ENCODE measurements around the gene ATPAF1.
"Not testable (repeated sequence)": the region's sequence is repeated elsewhere in the genome, so short reads cannot be mapped to it uniquely, and the experiment has no call there.

Gene ATPAF1

GRCh38 chr1:46667782-46668760 lies at the start of gene ATPAF1:
ATPAF1 (minus strand) TSS chr1:46668364; CDS start chr1:46668322, 42 bp downstream.
- DNase-seq, result peak; percentile 83

- DNase-seq, result no peak
These were observed 49.5 kb upstream of the ATPAF1 start for GRCh38 chr1:46717654-46718053.

GRCh38 chr1:46714976-46715375 lies 46.8 kb upstream of the ATPAF1 start:
- DNase-seq, result no peak

DNA sequence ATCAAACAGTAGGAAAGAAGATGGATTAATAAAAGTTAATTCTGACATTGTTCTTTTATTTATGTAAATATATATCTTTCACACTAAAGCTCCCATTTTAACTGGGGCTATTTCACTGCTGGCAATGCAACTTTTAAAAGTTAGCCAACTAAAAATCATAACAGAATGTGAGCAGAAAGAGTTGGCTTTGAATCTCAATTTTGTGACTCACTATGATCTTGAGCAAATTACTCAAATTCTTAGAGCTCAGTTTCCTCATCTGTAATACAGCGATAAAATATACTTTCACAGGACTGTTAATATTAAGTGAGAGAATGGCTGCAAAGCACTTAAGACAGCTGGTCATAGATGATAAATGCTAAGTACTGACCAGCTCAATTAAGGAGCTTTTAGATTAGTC lies 40.0 kb upstream of the ATPAF1 start:
- no peak for DNase-seq

DNA sequence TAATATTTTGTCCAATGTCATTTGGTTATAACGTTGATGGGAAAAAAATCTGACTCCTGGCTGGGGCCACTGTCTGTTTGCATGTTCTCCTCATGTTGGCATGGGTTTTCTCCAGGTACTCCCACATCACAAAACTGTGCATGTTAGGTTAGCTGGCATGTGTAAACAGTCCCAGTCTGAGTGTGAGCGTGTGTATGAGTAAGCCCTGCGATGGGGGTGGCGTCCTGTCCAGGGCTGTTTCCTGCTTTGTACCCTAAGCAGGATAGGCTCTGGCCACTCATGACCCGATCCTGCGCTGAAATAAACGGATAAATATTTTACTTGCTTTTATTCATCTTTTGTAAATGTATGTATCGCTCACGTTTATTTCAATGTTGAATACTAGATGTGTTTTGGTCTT lies 37.2 kb upstream of the ATPAF1 start:
- no peak for DNase-seq

DNA sequence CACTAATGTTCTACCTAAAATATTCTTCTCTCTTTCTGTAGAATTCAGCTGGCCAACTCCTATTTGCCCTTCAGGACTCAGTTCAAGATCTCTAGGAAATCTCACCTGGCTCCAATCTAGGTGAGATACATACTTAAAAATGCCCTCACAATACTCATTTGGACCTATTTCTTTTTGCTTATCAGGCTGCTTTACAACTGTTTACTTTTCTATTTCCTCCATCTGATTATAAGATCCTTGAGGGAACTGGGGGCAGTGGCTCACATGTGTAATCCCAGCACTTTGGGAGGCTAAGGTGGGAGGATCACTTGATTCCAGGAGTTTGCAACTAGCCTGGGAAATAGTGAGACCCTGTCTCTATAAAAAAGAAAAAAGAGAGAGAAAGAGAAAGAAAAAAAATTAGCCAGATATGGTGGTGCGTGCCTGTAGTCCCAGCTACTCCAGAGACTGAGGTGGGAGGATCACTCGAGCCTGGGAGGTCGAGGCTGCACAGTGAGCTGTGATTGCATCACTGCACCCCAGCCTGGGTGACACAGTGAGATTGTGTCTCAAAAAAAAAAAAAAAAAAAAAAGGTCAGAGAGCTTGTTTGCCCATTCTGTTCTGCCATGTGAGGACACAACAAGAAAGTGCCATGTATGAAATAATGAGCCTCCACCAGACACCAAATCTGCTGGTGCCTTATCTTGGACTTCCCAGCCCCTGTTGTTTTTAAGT lies 35.9 kb upstream of the ATPAF1 start:
- DNase-seq, result no peak

- no peak for DNase-seq
These were observed 31.5 kb upstream of the ATPAF1 start for GRCh38 chr1:46699666-46700065.

DNA sequence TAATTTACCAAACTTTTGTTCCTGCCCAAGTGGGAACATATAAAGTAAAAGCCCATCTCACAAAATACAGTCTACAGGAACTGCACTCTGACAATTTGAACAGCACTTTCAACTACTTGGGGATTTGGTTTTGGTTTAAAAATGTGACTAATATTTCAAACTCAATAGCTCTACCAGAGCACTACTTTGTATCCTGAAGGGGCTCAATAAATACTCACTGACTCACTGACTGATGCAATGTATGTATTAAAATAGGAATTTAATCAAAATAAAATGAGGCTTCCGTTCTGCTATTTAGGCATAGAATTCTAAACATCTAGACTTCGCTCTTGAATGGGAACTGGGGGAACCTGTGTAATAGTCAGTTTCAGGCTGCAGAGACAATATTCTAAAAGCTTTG lies 28.9 kb upstream of the ATPAF1 start:
- DNase-seq, result no peak

DNA sequence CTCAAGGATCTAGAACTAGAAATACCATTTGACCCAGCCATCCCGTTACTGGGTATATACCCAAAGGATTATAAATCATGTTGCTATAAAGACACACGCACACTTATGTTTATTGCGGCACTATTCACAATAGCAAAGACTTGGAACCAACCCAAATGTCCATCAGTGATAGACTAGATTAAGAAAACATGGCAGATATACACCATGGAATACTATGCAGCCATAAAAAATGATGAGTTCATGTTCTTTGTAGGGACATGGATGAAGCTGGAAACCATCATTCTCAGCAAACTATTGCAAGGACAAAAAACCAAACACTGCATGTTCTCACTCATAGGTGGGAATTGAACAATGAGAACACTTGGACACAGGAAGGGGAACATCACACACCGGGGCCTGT lies 26.5 kb upstream of the ATPAF1 start:
- DNase-seq, result not testable (repeated sequence)

DNA sequence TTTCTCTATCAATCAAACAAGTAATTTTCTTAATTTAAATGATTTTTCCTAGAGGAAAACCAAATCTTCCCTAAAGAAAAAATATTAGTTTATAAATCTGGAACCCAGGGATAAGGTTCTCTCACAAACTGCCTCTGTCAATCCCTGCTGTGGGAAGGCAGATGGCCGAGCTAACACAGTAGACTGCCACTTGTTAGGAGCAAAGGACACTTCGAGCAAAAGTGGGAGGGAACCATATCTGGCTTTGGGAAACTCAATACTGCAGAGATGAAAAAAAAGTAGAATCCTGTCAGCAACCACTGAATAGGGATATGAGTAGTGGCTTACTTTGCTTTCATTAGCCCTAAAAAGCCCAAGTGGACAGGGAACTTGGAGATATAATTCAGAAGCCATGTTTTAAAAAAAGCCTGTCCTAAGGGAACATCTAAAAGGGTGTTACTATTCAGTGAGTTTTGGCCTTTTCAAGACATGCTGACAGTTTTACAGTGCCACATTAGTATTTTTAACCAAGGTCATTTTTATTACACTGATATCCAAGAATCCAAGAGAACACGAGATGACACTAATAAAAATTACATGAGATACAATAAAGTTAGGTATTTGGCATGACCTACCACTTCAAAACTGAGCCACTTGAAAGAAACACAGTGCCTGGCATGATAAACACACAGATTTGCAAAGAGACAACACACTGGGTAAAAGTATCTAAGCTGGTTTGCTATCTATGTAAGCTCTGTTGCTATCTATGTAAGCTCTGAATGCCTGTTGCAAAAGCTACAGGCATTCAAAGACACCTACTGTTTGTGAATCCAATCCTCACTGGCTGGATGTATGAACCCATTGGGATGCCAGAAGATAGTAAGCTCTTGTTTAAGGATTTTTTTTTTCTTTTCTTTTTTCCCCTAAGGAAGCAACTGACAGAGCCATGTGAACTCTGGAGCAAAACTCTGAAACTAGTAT lies 24.9 kb upstream of the ATPAF1 start:
- no peak for DNase-seq

DNA sequence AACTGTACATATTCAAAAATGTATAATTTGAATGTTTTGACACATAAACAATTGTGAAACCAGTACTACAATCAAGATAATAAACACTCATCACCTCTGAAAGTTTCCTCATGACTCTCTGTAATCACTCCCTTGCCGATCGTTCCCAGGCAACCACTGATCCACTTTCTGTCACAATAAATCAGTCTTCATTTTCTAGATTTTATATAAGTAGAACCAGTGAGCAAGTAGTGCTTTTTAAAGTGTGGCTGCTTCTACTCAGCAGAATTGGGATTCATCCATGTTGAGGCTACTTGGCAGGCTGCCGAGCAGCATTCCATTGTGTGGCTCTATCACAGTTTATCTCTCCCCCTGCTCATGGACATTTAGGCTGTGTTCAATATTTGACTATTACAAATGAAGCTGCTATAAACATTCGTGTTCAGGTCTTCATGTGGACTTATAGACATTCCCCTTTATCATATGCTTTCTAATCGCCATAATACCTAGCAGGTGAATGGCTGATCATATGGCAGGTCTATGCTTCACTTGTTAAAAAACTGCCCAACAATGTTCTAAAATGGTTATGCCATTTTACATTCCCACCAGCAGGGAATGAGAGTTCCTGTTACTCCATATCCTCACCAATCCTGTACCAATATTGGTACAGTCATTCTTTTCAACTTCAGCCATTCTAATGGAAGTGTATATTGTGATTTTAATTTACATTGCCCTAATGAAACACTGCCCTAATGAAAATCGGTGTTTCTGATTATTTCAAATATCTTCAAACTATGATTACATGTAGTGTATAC lies 24.0 kb upstream of the ATPAF1 start:
- no peak for DNase-seq

- no peak for DNase-seq
These were observed 22.8 kb upstream of the ATPAF1 start for GRCh38 chr1:46690931-46691421.

- no peak for DNase-seq
These were observed 21.7 kb upstream of the ATPAF1 start for GRCh38 chr1:46689897-46690296.

- DNase-seq, result no peak
These were observed 21.2 kb upstream of the ATPAF1 start for GRCh38 chr1:46689356-46689755.

- DNase-seq, result no peak
These were observed 19.9 kb upstream of the ATPAF1 start for GRCh38 chr1:46687921-46688509.

GRCh38 chr1:46687093-46687659 lies 19.0 kb upstream of the ATPAF1 start:
- no peak for DNase-seq

GRCh38 chr1:46686255-46686654 lies 18.1 kb upstream of the ATPAF1 start:
- no peak for DNase-seq

DNA sequence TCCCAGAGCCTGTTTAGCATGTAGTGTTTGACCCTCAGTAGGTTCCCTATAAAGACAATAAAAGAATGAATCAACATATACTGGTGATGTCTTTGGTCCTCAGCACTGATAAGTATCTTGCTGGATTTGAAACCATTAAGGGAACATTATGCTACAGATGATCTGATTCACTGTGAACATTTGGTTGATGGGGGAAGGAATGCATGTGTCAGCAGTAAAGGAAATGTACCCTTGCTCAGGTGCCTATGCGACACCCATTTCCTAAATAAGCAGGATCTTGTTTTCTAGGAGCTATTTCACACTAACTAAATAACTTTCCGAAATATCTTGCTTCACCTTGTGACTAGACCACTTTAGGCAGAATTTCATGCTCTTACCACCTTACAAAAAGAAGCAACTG lies 16.5 kb upstream of the ATPAF1 start:
- no peak for DNase-seq

- no peak for DNase-seq
These were observed 13.9 kb upstream of the ATPAF1 start for GRCh38 chr1:46682064-46682463.

- no peak for DNase-seq
These were observed 13.3 kb upstream of the ATPAF1 start for GRCh38 chr1:46681333-46682034.
